WTC11 (cell line): ENCODE measurements around the gene NSL1. TPM values are rescaled to one million over a fixed set of nuclear protein-coding genes. Genes with fewer than 3 reads are reported as not detected.

Experiments used
- ATAC-seq: fragments of 200-7000 bp; cut with Tn5 transposase; 2 replicates; pipeline ENCODE4 v1.10.0; 2021; ENCODE audit warnings: mild to moderate bottlenecking, moderate library complexity
- CTCF ChIA-PET: fragments of 300-600 bp; sonication (Branson Sonifier 250); formaldehyde crosslinking; loops from one replicate; lab custom pipeline; 2021; ENCODE audit warnings: antibody characterized with exemption; lab: Charles Lee
- POLR2A ChIA-PET: fragments of 350-600 bp; sonication (Branson Sonifier 250); formaldehyde crosslinking; loops from one replicate; lab custom pipeline; 2021; ENCODE audit warnings: antibody characterized with exemption; lab: Charles Lee
- DNase-seq: peaks from one replicate; pipeline ENCODE4 v3.0.0; 2021; ENCODE audit warnings: low spot score
- H3K27ac Mint-ChIP-seq: 2 replicates; pipeline ENCODE4 v1.8.0; 2021; ENCODE audit warnings: mixed read lengths
- H3K27me3 Mint-ChIP-seq: 2 replicates; pipeline ENCODE4 v1.8.0; 2021; ENCODE audit warnings: low read depth, mild to moderate bottlenecking, moderate library complexity, mixed read lengths
- H3K36me3 Mint-ChIP-seq: 2 replicates; pipeline ENCODE4 v1.8.0; 2021; ENCODE audit warnings: mixed read lengths
- H3K4me1 Mint-ChIP-seq: 2 replicates; pipeline ENCODE4 v1.8.0; 2022; ENCODE audit warnings: mixed read lengths
- H3K4me3 Mint-ChIP-seq: 2 replicates; pipeline ENCODE4 v1.8.0; 2021; ENCODE audit warnings: mild to moderate bottlenecking, moderate library complexity, mixed read lengths
- H3K9me3 Mint-ChIP-seq: 2 replicates; pipeline ENCODE4 v1.8.0; 2021; ENCODE audit warnings: mixed read lengths
- ARID4B ChIP-seq: sonication (generic); formaldehyde crosslinking; IDR thresholded peaks from 2 replicates; pipeline ENCODE4 v1.8.0; 2023; ENCODE audit warnings: missing genetic modification reagents, mild to moderate bottlenecking, borderline replicate concordance
- ATF3 ChIP-seq: sonication (generic); formaldehyde crosslinking; conservative IDR thresholded peaks from 2 replicates; pipeline ENCODE4 v1.8.1; 2022; ENCODE audit warnings: mild to moderate bottlenecking, missing genetic modification reagents
- CDX4 ChIP-seq: fragments of 250-450 bp; sonication (Bioruptor Pico); IDR thresholded peaks from 2 replicates; pipeline ENCODE4 v1.9.0; 2021; ENCODE audit warnings: moderate library complexity, mild to moderate bottlenecking, inconsistent platforms, borderline replicate concordance
- CREB1 ChIP-seq: sonication (generic); formaldehyde crosslinking; IDR thresholded peaks from 2 replicates; pipeline ENCODE4 v1.8.0; 2023; ENCODE audit warnings: mild to moderate bottlenecking, missing genetic modification reagents
- EMX1 ChIP-seq: fragments of 250-450 bp; sonication (Bioruptor Pico); IDR thresholded peaks from 2 replicates; pipeline ENCODE4 v1.8.0; 2021; ENCODE audit warnings: mild to moderate bottlenecking
- ETV6 ChIP-seq: sonication (generic); formaldehyde crosslinking; IDR thresholded peaks from 2 replicates; pipeline ENCODE4 v1.8.1; 2022; ENCODE audit warnings: mild to moderate bottlenecking, missing genetic modification reagents
- FOXP4 ChIP-seq: sonication (generic); formaldehyde crosslinking; IDR thresholded peaks from 2 replicates; pipeline ENCODE4 v1.8.0; 2022; ENCODE audit warnings: mild to moderate bottlenecking, missing genetic modification reagents
- GABPB1 ChIP-seq: sonication (generic); formaldehyde crosslinking; IDR thresholded peaks from 2 replicates; pipeline ENCODE4 v1.8.1; 2023; ENCODE audit warnings: mild to moderate bottlenecking, missing genetic modification reagents
- GRHL2 ChIP-seq: fragments of 250-450 bp; sonication (Bioruptor Pico); IDR thresholded peaks from 2 replicates; pipeline ENCODE4 v1.8.0; 2022; ENCODE audit warnings: mild to moderate bottlenecking, moderate library complexity; ENCODE audit not compliant: insufficient replicate concordance, severe bottlenecking
- MAX ChIP-seq: sonication (generic); formaldehyde crosslinking; IDR thresholded peaks from 2 replicates; pipeline ENCODE4 v1.8.0; 2022; ENCODE audit warnings: mild to moderate bottlenecking, missing genetic modification reagents
- NFE2L1 ChIP-seq: sonication (generic); formaldehyde crosslinking; IDR thresholded peaks from 2 replicates; pipeline ENCODE4 v1.8.1; 2023; ENCODE audit warnings: missing genetic modification reagents
- NR2C2 ChIP-seq: sonication (generic); formaldehyde crosslinking; IDR thresholded peaks from 2 replicates; pipeline ENCODE4 v1.8.0; 2022; ENCODE audit warnings: mild to moderate bottlenecking, missing genetic modification reagents
- PREB ChIP-seq: sonication (generic); formaldehyde crosslinking; IDR thresholded peaks from 2 replicates; pipeline ENCODE4 v1.8.1; 2022; ENCODE audit warnings: mild to moderate bottlenecking, missing genetic modification reagents, moderate library complexity, borderline replicate concordance
- TEAD1 ChIP-seq: sonication (generic); formaldehyde crosslinking; IDR thresholded peaks from 2 replicates; pipeline ENCODE4 v1.8.0; 2022; ENCODE audit warnings: mild to moderate bottlenecking, missing genetic modification reagents
- USF1 ChIP-seq: sonication (generic); formaldehyde crosslinking; IDR thresholded peaks from 2 replicates; pipeline ENCODE4 v1.8.0; 2022; ENCODE audit warnings: mild to moderate bottlenecking, missing genetic modification reagents
- total RNA-seq: library from RNA; stranded (reverse); gene quantifications from 3 replicates; pipeline ENCODE4 v1.2.3, GENCODE V29; 2021

NSL1 gene
- total RNA-seq, 1 experiment from 2014 or later = 55.7 TPM

GRCh38 chr1:212685429-212685828 lies 106.1 kb downstream of the NSL1 start (continued):
- TF ChIP-seq ARID4B (no peak), NFE2L1 (CRISPR knock-in tag) (no peak)

- no peak for DNase-seq
- no peaks in the 10 kb centered on the region for H3K36me3 Mint-ChIP-seq
- TF ChIP-seq GABPB1 (CRISPR knock-in tag) (no peak), FOXP4 (CRISPR knock-in tag) (no peak), NR2C2 (CRISPR knock-in tag) (no peak), EMX1 (CRISPR knock-in tag) (no peak), ETV6 (CRISPR knock-in tag) (no peak), MAX (CRISPR knock-in tag) (no peak), ATF3 (CRISPR knock-in tag) (no peak), GRHL2 (CRISPR knock-in tag) (no peak)
- POLR2A ChIA-PET = no interaction called here
- no peaks in the 10 kb centered on the region for H3K27me3 Mint-ChIP-seq
- H3K4me3 Mint-ChIP-seq = no peak overlapping the region
- H3K4me1 Mint-ChIP-seq = peaks cover 15% of the 10 kb centered on the region
- CTCF ChIA-PET = interaction anchor here (0.8 to 1.0 kb wide), 2 partner anchors 19 to 75 kb away, joined by 3 read pairs; no protein-coding TSS in a partner anchor
- no peaks in the 10 kb centered on the region for H3K9me3 Mint-ChIP-seq
- H3K27ac Mint-ChIP-seq = no peak overlapping the region
- no peak for ATAC-seq
Observed at GRCh38 chr1:212684521-212685090, 107.0 kb downstream of the NSL1 start.

GRCh38 chr1:212684076-212684475 lies 107.5 kb downstream of the NSL1 start:
- ChIA-PET CTCF (interaction anchor here (0.8 to 1.0 kb wide), 3 partner anchors 16 to 75 kb away, joined by 3 read pairs; no protein-coding TSS in a partner anchor), POLR2A (no interaction called here)
- no peaks in the 10 kb centered on the region for H3K36me3 Mint-ChIP-seq
- no peak overlapping the region for H3K4me3 Mint-ChIP-seq
- H3K27ac Mint-ChIP-seq = no peak overlapping the region
- TF ChIP-seq TEAD1 = no peak
- TF ChIP-seq MAX (CRISPR knock-in tag) = no peak
- no peak for TF ChIP-seq PREB
- TF ChIP-seq CREB1 (CRISPR knock-in tag) = no peak
- no peak for TF ChIP-seq CDX4
- no peak for TF ChIP-seq USF1
- DNase-seq (no peak), ATAC-seq (no peak)
- no peaks in the 10 kb centered on the region for H3K27me3 Mint-ChIP-seq
- H3K4me1 Mint-ChIP-seq = peaks cover 15% of the 10 kb centered on the region
- no peaks in the 10 kb centered on the region for H3K9me3 Mint-ChIP-seq
